HG03159 (cell line): ENCODE results near the gene SNX9.
A peak's percentile ranks its signal among the peaks of the same experiment; 100 is the strongest.
"Not testable (repeated sequence)": the region's sequence is repeated elsewhere in the genome, so short reads cannot be mapped to it uniquely, and the experiment has no call there.

Source experiments
- ATAC-seq: cut with Tn5 transposase; IDR thresholded peaks from one replicate; pipeline ENCODE4 v1.9.1; 2021; ENCODE audit warnings: mild to moderate bottlenecking, moderate library complexity; ENCODE audit not compliant: unreplicated experiment

The SNX9 gene

GRCh38 chr6:157830354-157831017, 7.4 kb downstream of the SNX9 start:
- peak; percentile 94 for ATAC-seq

- no peak for ATAC-seq
Observed at GRCh38 chr6:157831018-157831369, 7.9 kb downstream of the SNX9 start.

- no peak for ATAC-seq
Observed at GRCh38 chr6:157831424-157832249, 8.6 kb downstream of the SNX9 start.

- no peak for ATAC-seq
Observed at GRCh38 chr6:157832250-157832967, 9.4 kb downstream of the SNX9 start.

- ATAC-seq: no peak
Observed at GRCh38 chr6:157834549-157834948, 11.5 kb downstream of the SNX9 start.

GRCh38 chr6:157838718-157839430, 15.8 kb downstream of the SNX9 start:
- ATAC-seq: no peak

- ATAC-seq: no peak
Observed at GRCh38 chr6:157839606-157840005, 16.6 kb downstream of the SNX9 start.

- no peak for ATAC-seq
Observed at GRCh38 chr6:157840261-157840660, 17.2 kb downstream of the SNX9 start.

GRCh38 chr6:157840776-157841175, 17.7 kb downstream of the SNX9 start:
- ATAC-seq: no peak

- peak; percentile 79 for ATAC-seq
Observed at GRCh38 chr6:157841211-157841840, 18.3 kb downstream of the SNX9 start.

- ATAC-seq: no peak
Observed at GRCh38 chr6:157842212-157842611, 19.2 kb downstream of the SNX9 start.

GRCh38 chr6:157844196-157844595, 21.1 kb downstream of the SNX9 start:
- not testable (repeated sequence) for ATAC-seq

GRCh38 chr6:157845493-157846259, 22.6 kb downstream of the SNX9 start:
- no peak for ATAC-seq

GRCh38 chr6:157847846-157848245, 24.8 kb downstream of the SNX9 start:
- ATAC-seq: no peak

GRCh38 chr6:157848693-157849092, 25.6 kb downstream of the SNX9 start:
- no peak for ATAC-seq

GRCh38 chr6:157849288-157850017, 26.4 kb downstream of the SNX9 start:
- no peak for ATAC-seq

- ATAC-seq: no peak
Observed at GRCh38 chr6:157850030-157850429, 27.0 kb downstream of the SNX9 start.

GRCh38 chr6:157853018-157853805, 30.2 kb downstream of the SNX9 start:
- ATAC-seq: no peak
